ENCODE results near the gene MANEAL.

Gene MANEAL

DNA sequence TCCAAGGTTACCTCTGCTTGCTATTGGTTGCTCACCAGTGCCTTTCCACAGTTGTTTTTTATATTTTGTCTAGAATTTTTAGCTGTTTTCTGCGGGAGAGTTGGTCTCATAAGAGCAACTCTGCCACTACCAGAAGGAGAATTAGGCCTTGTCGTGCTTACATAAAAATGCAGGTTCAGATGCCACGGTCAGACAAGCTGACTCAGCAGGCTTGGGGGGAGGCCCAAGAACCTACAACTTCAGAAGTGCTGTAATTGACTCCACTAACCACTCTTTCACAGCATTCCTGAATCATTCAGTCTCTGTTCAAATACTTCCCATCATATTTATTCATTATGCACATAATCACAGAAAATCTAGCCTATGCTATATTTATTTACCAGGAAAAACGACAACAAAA is 37.5 kb downstream of the MANEAL start:
- no peak for DNase-seq

- no peak for DNase-seq
Measured at GRCh38 chr1:37831809-37832208, 38.2 kb downstream of the MANEAL start.

DNA sequence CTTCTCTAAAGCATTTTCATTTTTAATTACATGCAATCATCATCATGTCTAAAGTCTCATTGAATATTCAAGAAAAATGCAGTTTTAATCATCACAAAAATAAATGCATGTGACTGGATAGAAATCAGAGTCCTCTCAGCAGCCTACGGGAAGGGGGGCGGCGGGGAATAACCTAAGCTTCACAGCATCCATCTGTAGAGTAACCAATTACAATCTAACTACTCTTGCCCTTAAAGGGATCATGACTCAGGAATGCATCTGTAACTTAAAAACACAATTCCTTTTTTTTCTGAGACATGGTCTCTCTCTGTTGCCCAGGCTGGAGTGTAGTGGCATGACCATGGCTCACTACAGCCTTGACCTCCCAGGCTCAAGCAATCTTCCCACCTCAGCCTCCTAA is 43.1 kb downstream of the MANEAL start:
- DNase-seq: no peak

- no peak for DNase-seq
Measured at GRCh38 chr1:37839676-37840075, 46.0 kb downstream of the MANEAL start.

- DNase-seq: no peak
Measured at GRCh38 chr1:37840711-37841110, 47.1 kb downstream of the MANEAL start.

DNA sequence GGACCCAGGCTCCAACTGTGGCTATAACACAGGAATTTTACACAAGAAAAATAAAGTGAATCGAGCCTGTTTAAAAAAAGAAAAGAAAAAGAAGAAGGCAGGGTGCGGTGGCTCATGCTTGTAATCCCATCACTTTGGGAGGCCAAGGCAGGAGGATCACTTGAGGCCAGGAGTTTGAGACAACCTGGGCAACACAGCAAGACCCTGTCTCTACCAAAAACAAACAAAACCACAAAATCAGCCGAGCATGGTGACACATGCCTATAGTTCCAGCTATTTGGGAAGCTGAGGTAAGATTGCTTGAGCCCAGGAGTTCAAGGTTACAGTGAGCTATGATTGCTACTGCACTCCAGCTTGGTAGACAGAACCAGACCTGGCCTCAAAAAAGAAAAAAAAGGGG is 48.0 kb downstream of the MANEAL start:
- DNase-seq: no peak

DNA sequence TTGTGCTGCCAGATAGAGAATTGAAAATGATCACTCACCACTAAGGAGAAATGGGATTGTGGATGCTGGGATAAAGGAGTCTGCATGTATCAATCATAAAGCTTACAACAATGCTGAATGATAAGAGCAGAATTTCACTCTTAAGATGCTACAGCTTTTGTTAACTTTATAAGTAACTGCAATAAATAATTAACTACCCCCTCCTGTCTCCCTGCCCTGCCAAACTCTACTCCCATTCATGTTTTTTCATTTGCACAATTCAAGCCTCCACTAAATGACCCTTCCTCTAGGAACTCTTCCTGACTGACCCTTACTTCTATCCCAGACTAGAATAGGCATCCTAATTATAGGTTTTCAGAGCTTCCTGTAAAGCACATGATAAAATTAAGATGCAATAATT is 50.9 kb downstream of the MANEAL start:
- DNase-seq: no peak

GRCh38 chr1:37845049-37845646 is 51.5 kb downstream of the MANEAL start:
- no peak for DNase-seq

- no peak for DNase-seq
Measured at GRCh38 chr1:37845786-37846185, 52.1 kb downstream of the MANEAL start.

DNA sequence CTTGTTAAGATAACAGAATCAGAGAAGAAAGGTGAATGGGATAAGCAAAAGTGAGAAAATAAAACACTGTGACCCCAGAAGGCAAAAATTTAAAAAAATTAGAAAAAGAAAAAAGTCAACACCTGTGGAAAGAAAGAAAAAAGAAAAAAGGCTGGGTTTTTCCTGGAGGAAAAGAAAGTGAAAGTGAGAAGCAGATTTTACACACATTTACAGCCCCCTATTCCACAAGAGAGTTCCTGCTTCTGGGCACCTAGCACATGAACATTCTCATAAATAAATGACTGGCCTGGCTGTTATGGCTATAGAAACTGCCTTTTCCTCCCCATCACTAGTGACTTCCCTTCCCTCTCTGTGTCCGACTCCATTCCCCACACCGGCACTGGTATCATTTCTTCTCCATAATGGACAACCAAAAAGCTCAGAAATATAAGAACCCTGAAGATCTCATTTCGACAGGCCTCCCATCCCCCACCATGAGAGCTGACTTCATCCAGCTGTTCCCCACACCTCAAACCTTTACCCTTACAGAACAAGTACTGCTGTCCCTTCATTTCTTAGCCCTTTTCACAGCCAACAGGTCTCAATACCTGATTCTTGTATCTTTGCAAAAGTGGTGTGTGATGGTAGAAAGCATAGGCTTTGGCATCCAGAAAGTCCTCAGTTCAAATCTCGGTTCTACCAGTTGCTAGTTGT is 53.1 kb downstream of the MANEAL start:
- DNase-seq: no peak

GRCh38 chr1:37849480-37849879 is 55.8 kb downstream of the MANEAL start:
- no peak for DNase-seq

DNA sequence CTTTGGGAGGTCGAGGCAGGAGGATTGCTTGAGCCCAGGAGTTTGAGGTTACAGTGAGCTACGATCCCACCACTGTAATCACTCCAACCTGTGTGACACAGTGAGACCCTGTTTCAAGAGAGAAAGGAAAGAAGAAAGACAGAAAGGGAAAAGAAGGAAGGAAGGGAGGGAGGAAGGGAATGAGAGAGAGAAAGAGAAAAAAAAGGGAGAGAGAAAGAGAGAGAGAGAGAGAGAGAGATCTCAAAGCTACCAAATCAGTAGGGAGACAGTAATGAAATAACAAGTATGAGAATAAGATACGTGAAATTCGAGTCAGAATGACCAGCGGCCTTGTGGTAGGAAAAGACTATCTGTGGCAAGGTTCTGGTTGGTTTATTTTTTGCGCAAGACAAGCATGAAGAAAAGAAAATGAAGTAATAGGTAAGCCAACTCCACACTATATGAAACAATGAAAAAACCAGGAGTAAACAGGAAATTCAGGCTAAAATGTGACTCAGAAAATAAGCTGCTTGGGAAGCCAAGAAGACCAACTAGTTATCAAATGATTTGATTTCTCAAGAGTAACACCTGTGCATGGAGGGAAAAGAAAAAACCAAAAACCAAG is 56.8 kb downstream of the MANEAL start:
- DNase-seq: no peak

All from DMS79 (cell line).